Measurements from ENCODE around the gene FGGY.
"Not testable (repeated sequence)": the region's sequence is repeated elsewhere in the genome, so short reads cannot be mapped to it uniquely, and the experiment has no call there.

Gene FGGY

DNA sequence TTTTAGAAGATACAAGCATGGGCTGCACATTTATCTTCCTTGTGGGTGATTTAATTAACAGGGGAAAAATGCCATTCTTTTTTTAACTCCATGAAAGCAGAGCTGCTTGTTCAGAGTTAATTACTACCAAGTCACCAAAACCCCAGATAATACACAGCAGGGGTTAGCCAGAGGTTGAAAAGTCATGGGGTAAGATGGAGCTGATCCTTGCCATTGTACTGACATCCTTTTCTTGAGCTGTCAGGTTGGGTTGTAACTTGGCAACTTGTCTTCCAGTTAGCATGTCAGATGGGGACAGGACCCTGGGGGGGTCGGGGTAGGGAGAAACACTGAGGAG lies 260.6 kb downstream of the FGGY start:
- ChIA-PET POLR2A (no interaction called here), CTCF (no interaction called here)
- no peak for DNase-seq (ENCODE audit: low read depth, low spot score)
- H3K4me3 ChIP-seq (ENCODE audit: low read depth, low read length): no peak overlapping the region
- TF ChIP-seq, protein P1, sequence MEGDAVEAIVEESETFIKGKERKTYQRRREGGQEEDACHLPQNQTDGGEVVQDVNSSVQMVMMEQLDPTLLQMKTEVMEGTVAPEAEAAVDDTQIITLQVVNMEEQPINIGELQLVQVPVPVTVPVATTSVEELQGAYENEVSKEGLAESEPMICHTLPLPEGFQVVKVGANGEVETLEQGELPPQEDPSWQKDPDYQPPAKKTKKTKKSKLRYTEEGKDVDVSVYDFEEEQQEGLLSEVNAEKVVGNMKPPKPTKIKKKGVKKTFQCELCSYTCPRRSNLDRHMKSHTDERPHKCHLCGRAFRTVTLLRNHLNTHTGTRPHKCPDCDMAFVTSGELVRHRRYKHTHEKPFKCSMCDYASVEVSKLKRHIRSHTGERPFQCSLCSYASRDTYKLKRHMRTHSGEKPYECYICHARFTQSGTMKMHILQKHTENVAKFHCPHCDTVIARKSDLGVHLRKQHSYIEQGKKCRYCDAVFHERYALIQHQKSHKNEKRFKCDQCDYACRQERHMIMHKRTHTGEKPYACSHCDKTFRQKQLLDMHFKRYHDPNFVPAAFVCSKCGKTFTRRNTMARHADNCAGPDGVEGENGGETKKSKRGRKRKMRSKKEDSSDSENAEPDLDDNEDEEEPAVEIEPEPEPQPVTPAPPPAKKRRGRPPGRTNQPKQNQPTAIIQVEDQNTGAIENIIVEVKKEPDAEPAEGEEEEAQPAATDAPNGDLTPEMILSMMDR (IDR thresholded peaks at IDR 0.05; ENCODE audit: insufficient read depth, low read length, missing control alignments): no peak

DNA sequence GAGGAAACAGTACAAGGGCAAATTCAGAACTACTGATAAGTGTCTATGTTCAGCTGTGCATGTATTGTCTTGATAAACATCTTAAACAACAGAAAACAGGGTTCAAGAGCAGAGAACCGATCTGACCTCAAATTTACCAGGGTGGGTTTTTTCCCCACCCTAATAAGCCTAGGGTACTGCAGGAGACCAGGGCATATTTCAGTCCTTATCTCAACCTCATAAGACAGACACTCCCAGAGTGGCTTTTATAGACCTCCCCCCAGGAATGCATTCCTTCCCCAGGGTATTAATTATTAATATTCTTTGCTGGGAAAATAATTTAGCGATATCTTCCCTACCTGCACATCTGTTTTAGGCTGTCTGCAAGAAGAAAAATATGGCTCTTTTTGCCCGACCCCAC lies 261.7 kb downstream of the FGGY start:
- CTCF ChIA-PET: interaction anchor here (1.2 kb wide), 1 partner anchor 11 kb away, joined by 3 read pairs; no protein-coding TSS in a partner anchor
- H3K4me3 ChIP-seq (ENCODE audit: low read depth, low read length); POLR2A ChIA-PET; DNase-seq (ENCODE audit: low read depth, low spot score): not testable (repeated sequence)

DNA sequence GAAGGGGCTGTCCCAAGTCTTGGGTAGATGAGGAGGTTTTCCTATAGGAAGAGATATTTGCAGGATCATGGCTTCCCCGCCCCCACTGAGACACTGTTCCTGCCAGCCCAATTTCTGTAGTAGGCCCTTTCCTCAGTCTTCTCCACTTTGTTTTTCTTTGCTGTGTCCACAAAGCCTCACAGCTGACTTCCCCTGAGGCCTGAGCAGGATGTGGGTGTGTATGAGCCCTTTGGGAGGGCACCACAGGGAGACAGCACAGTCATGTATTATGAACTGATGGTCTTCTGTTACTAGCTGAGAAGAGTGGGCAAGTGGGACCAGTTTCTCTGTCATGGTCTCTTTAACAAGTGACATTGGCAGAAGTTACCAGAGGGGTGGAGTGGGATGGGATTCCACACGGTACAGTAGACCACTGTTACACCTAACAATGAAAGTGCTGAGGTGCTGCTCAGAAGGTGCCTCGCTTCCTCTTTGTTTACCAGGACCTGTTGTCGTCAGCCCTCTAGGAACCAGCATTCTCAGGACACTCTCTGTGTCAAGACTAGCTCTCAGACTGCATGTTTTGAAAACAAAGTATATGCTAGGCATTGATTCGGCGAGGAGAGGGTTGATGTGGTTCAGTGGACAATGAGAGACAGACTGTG lies 264.0 kb downstream of the FGGY start:
- POLR2A ChIA-PET: no interaction called here
- DNase-seq (ENCODE audit: low read depth, low spot score): no peak
- H3K4me3 ChIP-seq (ENCODE audit: low read depth, low read length): no peak overlapping the region
- CTCF ChIA-PET: no interaction called here
- TF ChIP-seq, protein P1 (IDR thresholded peaks at IDR 0.05; ENCODE audit: insufficient read depth, low read length, missing control alignments): no peak

DNA sequence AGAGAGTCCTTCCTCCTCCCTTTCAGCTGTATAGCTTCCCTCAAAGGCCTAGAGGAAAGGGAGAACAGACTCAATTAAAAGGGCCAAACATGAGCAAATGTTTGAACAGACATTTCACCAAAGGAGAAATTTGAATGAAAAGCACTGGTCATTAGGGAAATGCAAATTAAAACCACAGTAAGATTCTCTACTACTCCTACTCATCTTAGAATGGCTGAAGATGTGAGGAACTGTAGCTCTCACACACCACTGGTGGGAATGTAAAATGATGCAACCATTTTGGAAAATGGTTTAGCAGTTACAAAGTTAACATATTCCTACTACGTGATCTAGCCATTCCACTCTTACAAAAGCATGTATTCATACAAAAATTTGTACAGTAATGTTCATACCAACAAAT lies 264.9 kb downstream of the FGGY start:
- DNase-seq (ENCODE audit: low read depth, low spot score): no peak
- TF ChIP-seq, protein P1 (IDR thresholded peaks at IDR 0.05; ENCODE audit: insufficient read depth, low read length, missing control alignments): no peak
- H3K4me3 ChIP-seq (ENCODE audit: low read depth, low read length): no peak overlapping the region
- POLR2A ChIA-PET: no interaction called here
- CTCF ChIA-PET: no interaction called here

DNA sequence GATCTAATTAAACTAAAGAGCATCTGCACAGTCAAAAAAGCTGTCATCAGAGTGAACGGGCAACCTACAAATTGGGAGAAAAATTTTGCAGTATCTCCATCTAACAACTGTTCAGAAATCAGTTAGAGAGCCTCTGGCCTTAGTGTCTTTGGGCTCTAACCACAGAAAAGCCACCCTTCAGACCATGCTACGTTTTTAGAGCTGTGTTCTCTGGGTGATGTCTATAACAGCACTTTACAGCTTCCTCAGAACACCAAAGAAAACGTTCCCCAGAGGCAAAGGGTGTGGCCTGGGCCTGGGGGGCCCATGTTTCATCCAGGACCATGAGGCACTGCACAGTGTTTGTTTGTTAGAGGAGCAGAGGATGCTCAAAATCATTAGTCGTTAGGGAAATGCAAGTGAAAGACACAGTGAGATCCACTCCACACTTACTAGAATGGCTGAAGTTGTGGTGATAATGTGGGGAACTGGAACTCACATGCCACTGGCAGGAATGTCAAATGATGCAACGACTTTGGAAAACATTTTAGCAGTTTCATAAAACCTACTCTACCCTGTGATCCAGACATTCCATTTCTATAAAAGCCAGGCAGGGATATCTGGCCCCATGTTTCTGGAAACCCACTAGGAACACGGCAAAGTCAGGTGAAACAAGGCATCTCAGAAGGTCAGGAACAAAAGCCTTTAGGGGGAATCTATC lies 267.4 kb downstream of the FGGY start:
- TF ChIP-seq, protein P1 (IDR thresholded peaks at IDR 0.05; ENCODE audit: insufficient read depth, low read length, missing control alignments): no peak
- DNase-seq (ENCODE audit: low read depth, low spot score): no peak
- POLR2A ChIA-PET: interaction anchor here (0.7 kb wide), 1 partner anchor 82 kb away, joined by 4 read pairs; no protein-coding TSS in a partner anchor
- no peak overlapping the region for H3K4me3 ChIP-seq (ENCODE audit: low read depth, low read length)
- CTCF ChIA-PET: no interaction called here

DNA sequence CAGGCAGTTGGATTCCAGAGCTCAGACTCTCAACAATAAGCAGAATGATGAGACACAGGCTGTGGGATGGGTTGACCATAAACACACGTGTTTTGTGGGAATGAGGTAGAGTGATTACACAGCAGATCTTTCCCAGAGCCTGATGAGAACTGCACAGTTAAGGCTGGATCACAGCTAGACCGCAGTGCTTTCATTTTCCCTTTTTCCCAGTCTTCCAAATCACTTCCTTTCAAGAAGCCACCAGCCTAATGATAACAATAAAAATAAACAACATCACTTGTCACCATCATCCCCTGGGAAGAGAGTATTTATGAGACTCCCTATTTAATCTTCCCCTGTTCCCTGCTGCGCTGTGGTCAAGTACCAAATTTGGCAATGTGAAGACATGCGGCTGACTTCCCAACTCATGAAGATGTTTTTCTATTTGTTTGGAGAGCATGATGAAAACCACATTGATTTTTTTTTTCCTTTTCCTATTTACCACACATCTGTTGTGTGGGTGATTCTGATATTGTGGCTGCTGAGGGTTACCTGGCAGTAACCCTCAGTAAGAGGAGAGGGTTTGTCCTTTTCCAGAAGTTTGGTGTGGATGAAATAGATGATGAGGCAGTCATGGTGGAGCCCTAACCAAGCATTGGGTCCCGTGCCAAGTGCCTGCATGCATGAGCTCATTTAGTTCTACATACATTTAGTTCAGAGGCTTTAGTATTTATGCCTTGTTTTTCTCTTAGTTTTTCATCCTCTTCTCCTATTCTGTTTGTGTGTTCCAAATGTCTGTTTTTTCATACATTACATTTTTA lies 268.9 kb downstream of the FGGY start:
- peak overlapping the region; percentile 35 for H3K4me3 ChIP-seq (ENCODE audit: low read depth, low read length)
- ChIA-PET CTCF (no interaction called here), POLR2A (interaction anchor here (0.6 kb wide), 1 partner anchor 94 kb away, joined by 3 read pairs; no protein-coding TSS in a partner anchor)
- TF ChIP-seq, protein P1 (IDR thresholded peaks at IDR 0.05; ENCODE audit: insufficient read depth, low read length, missing control alignments): no peak
- peak; percentile 79 for DNase-seq (ENCODE audit: low read depth, low spot score)

All from AG04449 (cell line).